ENCODE data around the gene ABR. TPM values are rescaled to one million over a fixed set of nuclear protein-coding genes. Genes with fewer than 3 reads are reported as not detected.
"Not testable (repeated sequence)": the region's sequence is repeated elsewhere in the genome, so short reads cannot be mapped to it uniquely, and the experiment has no call there.

The ABR gene
- total and polyA plus RNA-seq, 9 donors, result 25.0 to 94.6 (median 60.2) TPM

DNA sequence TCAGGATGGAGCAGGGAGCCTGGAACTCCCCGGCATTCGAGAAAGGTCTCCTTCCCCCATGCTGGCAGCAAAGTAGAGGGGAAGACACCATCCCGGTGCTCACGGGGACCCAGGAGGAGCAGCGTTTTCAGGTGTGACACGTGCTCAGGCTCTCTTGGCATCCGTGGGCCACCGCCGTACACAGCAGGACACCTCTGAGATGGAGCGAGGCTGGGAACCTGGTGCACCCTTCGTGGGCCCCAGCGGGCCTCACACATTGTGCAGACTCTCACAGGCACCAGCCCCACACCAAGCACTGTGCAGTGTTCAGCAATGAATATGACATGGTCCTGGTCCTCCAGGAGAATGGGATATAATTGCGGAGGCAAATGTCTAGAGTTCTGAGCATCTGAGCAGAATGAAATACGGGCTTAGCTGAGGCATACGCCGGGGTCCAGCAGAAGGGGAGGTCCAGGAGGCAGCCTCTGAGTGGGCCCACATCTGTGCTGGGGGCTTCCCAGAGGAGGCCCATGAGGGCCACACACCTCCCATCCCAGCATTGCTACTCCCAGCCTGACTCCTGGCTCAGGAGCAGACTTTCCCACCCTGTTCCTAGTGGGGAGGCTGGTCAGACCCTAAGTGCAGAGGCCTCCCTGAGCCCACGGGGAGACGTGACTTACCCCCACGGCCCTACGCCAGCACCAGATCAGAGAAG lies 72.6 kb downstream of the ABR start:
- Histone ChIP-seq H3K27ac (no peak overlapping the region), H3K4me1 (ENCODE audit: insufficient read depth) (peaks cover 15% of the 10 kb centered on the region), H3K4me3 (no peak overlapping the region), H3K27me3 (no peaks in the 10 kb centered on the region), H3K36me3 (no peaks in the 10 kb centered on the region), H3K9me3 (no peaks in the 10 kb centered on the region)
- no peak for TF ChIP-seq POLR2A (IDR thresholded peaks at IDR 0.05)
- no peak for TF ChIP-seq EP300 (IDR thresholded peaks at IDR 0.05)
- TF ChIP-seq, protein P1, sequence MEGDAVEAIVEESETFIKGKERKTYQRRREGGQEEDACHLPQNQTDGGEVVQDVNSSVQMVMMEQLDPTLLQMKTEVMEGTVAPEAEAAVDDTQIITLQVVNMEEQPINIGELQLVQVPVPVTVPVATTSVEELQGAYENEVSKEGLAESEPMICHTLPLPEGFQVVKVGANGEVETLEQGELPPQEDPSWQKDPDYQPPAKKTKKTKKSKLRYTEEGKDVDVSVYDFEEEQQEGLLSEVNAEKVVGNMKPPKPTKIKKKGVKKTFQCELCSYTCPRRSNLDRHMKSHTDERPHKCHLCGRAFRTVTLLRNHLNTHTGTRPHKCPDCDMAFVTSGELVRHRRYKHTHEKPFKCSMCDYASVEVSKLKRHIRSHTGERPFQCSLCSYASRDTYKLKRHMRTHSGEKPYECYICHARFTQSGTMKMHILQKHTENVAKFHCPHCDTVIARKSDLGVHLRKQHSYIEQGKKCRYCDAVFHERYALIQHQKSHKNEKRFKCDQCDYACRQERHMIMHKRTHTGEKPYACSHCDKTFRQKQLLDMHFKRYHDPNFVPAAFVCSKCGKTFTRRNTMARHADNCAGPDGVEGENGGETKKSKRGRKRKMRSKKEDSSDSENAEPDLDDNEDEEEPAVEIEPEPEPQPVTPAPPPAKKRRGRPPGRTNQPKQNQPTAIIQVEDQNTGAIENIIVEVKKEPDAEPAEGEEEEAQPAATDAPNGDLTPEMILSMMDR (IDR thresholded peaks at IDR 0.05), result no peak
- intact Hi-C loops (cut with DNase I), result no loop called here
- DNase-seq, result no peak
- WGBS, 3 donors, result 88 to 92% (median 90%) methylated on average over 20 of the region's 20 CpGs

DNA sequence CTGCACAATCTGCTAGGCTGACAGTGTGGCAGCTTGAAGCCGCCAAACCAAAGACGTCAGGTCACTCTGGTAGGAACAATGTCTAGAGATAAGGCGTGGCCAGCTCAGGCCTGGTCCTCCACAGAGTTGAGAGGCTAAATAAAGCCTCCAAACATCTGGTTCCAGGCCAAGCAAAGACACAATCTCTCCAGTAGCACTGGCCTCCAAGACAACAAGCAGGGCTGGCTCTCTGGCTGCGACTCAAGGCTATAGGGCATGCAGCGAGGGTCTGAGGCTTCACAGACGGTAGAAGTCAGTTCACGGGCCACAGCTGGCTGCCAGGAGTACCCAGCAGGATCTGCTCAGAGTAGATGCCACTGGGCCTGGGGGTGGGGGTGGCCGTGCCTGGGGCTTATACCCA lies 75.6 kb downstream of the ABR start:
- intact Hi-C loops (cut with DNase I), result no loop called here
- H3K36me3 ChIP-seq, result no peaks in the 10 kb centered on the region
- DNase-seq, result peak in 3 of 5 donors; percentile 42 to 61 (median 59)
- no peak for TF ChIP-seq EP300 (IDR thresholded peaks at IDR 0.05)
- TF ChIP-seq, protein P1 (IDR thresholded peaks at IDR 0.05), result no peak
- TF ChIP-seq POLR2A (IDR thresholded peaks at IDR 0.05), result no peak
- no peaks in the 10 kb centered on the region for H3K9me3 ChIP-seq
- H3K27me3 ChIP-seq, result no peaks in the 10 kb centered on the region
- peaks cover 8% of the 10 kb centered on the region for H3K4me1 ChIP-seq (ENCODE audit: insufficient read depth)
- peak overlapping the region in 1 of 2 donors; percentile 48 for H3K27ac ChIP-seq
- H3K4me3 ChIP-seq, result no peak overlapping the region
- WGBS, 3 donors, result 21 to 48% (median 42%) methylated on average over 8 of the region's 8 CpGs

DNA sequence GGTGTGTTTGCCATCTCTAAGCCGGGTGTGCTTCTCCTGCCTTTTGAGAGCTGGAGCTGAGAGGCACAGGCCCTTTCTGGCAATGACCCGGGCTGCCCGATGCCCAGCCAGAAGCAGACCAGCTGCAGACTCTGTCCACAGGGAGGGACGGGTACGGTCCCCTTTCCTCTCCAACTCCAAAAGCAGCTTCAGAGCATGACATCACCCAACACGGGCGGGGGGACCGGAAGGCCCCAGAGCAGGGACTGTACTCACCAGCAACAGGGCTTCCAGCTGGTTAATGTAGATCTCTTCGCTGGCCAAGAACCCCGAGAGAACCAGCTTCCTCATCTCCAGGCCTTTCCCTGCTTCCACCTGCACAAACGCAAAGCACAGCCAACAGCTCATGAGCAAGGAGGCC lies 79.4 kb downstream of the ABR start:
- intact Hi-C loops (cut with DNase I), result no loop called here
- H3K4me3 ChIP-seq, result no peak overlapping the region
- H3K27ac ChIP-seq, result no peak overlapping the region
- no peaks in the 10 kb centered on the region for H3K9me3 ChIP-seq
- TF ChIP-seq EP300 (IDR thresholded peaks at IDR 0.05) (no peak), POLR2A (IDR thresholded peaks at IDR 0.05) (no peak)
- TF ChIP-seq, protein P1 (IDR thresholded peaks at IDR 0.05), result no peak
- WGBS, 3 donors, result 78 to 88% (median 86%) methylated on average over 11 of the region's 11 CpGs
- H3K36me3 ChIP-seq, result no peaks in the 10 kb centered on the region
- DNase-seq, result no peak
- H3K4me1 ChIP-seq (ENCODE audit: insufficient read depth), result peaks cover 4% of the 10 kb centered on the region
- no peaks in the 10 kb centered on the region for H3K27me3 ChIP-seq

DNA sequence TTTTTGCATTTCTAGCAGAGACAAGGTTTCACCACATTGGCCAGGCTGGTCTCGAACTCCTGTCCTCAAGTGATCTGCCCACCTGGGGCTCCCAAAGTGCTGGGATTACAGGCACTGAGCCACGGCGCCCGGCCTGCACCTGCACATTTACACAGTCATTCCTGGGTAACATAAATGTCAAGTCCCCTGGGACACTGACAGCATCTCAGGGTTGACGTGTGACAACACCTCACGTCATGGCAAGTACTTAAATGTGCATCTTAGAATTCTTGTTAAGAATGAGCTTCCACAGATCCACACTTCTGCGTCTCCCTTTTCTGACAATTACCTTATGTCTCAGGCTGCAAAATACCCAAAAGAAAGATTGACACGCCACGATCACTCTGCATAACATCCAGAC lies 80.5 kb downstream of the ABR start:
- DNase-seq, result no peak
- WGBS, 3 donors, result 92 to 97% (median 95%) methylated on average over 9 of the region's 9 CpGs
- no peaks in the 10 kb centered on the region for H3K4me1 ChIP-seq (ENCODE audit: insufficient read depth)
- H3K27me3 ChIP-seq, result no peaks in the 10 kb centered on the region
- no peak overlapping the region for H3K27ac ChIP-seq
- no peaks in the 10 kb centered on the region for H3K36me3 ChIP-seq
- H3K4me3 ChIP-seq, result no peak overlapping the region
- no peaks in the 10 kb centered on the region for H3K9me3 ChIP-seq
- TF ChIP-seq, protein P1 (IDR thresholded peaks at IDR 0.05), result no peak
- TF ChIP-seq EP300 (IDR thresholded peaks at IDR 0.05), result no peak
- no peak for TF ChIP-seq POLR2A (IDR thresholded peaks at IDR 0.05)
- intact Hi-C loops (cut with DNase I), result no loop called here

DNA sequence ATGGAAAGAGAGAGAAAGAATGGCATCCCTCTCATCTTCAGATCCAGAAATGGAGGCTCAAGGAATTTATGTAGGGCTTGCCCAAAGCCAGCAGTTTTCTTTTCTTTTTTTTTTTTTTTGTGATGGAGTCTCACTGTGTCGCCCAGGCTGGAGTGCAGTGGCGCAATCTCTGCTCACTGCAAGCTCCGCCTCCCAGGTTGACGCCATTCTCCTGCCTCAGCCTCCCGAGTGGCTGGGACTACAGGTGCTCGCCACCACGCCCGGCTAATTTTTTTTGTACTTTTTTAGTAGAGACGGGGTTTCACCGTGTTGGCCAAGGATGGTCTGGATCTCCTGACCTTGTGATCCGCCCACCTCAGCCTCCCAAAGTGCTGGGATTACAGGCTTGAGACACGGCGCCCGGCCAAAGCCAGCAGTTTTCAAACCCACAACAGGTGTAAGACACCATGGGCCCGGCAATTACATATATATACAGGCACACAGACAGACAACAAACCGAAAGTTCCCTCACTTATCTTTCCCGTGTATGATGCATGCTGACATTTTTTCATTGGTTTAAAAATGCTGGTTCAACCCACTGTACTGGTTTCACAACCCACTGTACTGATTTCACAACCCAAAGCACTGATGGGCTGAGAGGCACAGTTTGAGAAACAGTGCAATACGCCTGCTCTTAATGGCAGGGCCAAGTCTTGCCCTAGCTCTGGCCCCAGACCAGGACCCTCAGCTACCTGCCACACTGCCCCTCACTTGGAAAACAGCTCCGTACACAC lies 81.6 kb downstream of the ABR start:
- H3K27me3 ChIP-seq; DNase-seq; H3K36me3 ChIP-seq; H3K4me3 ChIP-seq; H3K27ac ChIP-seq; H3K9me3 ChIP-seq; intact Hi-C loops (cut with DNase I); H3K4me1 ChIP-seq (ENCODE audit: insufficient read depth): not testable (repeated sequence)
- 87 to 88% (median 88%) methylated on average over 19 of the region's 19 CpGs for WGBS, 3 donors
